ENCODE results near the gene GRIN1.

GRIN1 gene

GRCh38 chr9:137145731-137146526 is 7.0 kb downstream of the GRIN1 start:
- FAIRE-seq (no peak), DNase-seq (ENCODE audit: extremely low spot score, insufficient read length, low read depth) (no peak)

- no peak for DNase-seq (ENCODE audit: extremely low spot score, insufficient read length, low read depth)
Observed at GRCh38 chr9:137146527-137146918, 7.6 kb downstream of the GRIN1 start.

GRCh38 chr9:137147091-137147792 is 8.3 kb downstream of the GRIN1 start:
- DNase-seq (ENCODE audit: extremely low spot score, insufficient read length, low read depth) (no peak), FAIRE-seq (no peak)

More at GRCh38 chr9:137146527-137146918, 7.6 kb downstream of the GRIN1 start:
- no peak for FAIRE-seq

GRCh38 chr9:137147793-137148160 is 8.8 kb downstream of the GRIN1 start:
- DNase-seq (ENCODE audit: extremely low spot score, insufficient read length, low read depth) (no peak), FAIRE-seq (no peak)

- DNase-seq (ENCODE audit: extremely low spot score, insufficient read length, low read depth) (no peak), FAIRE-seq (no peak)
Observed at GRCh38 chr9:137148242-137148641, 9.3 kb downstream of the GRIN1 start.

GRCh38 chr9:137148661-137149060 is 9.7 kb downstream of the GRIN1 start:
- no peak for DNase-seq (ENCODE audit: extremely low spot score, insufficient read length, low read depth)
- FAIRE-seq: no peak

- DNase-seq (ENCODE audit: extremely low spot score, insufficient read length, low read depth): no peak
- FAIRE-seq: no peak
Observed at GRCh38 chr9:137149363-137149762, 10.4 kb downstream of the GRIN1 start.

GRCh38 chr9:137149942-137150616 is 11.1 kb downstream of the GRIN1 start:
- DNase-seq (ENCODE audit: extremely low spot score, insufficient read length, low read depth) (no peak), FAIRE-seq (no peak)

GRCh38 chr9:137150617-137151457 is 11.9 kb downstream of the GRIN1 start:
- FAIRE-seq (peak; percentile 93), DNase-seq (ENCODE audit: extremely low spot score, insufficient read length, low read depth) (peak; percentile 70)

GRCh38 chr9:137152844-137153405 is 14.0 kb downstream of the GRIN1 start:
- no peak for FAIRE-seq
- DNase-seq (ENCODE audit: extremely low spot score, insufficient read length, low read depth): no peak

- FAIRE-seq (peak; percentile 66), DNase-seq (ENCODE audit: extremely low spot score, insufficient read length, low read depth) (peak; percentile 52)
Observed at GRCh38 chr9:137156567-137157375, 17.8 kb downstream of the GRIN1 start.

GRCh38 chr9:137157618-137158415 is 18.9 kb downstream of the GRIN1 start:
- DNase-seq (ENCODE audit: extremely low spot score, insufficient read length, low read depth) (no peak), FAIRE-seq (no peak)

GRCh38 chr9:137158625-137159024 is 19.7 kb downstream of the GRIN1 start:
- DNase-seq (ENCODE audit: extremely low spot score, insufficient read length, low read depth): no peak
- FAIRE-seq: peak; percentile 68

- FAIRE-seq (peak; percentile 82), DNase-seq (ENCODE audit: extremely low spot score, insufficient read length, low read depth) (no peak)
Observed at GRCh38 chr9:137159105-137160053, 20.4 kb downstream of the GRIN1 start.

GRCh38 chr9:137160054-137160425 is 21.1 kb downstream of the GRIN1 start:
- DNase-seq (ENCODE audit: extremely low spot score, insufficient read length, low read depth): no peak
- no peak for FAIRE-seq

GRCh38 chr9:137160716-137161557 is 22.0 kb downstream of the GRIN1 start:
- FAIRE-seq (no peak), DNase-seq (ENCODE audit: extremely low spot score, insufficient read length, low read depth) (no peak)

Measured in GM18507 (cell line).